ENCODE data around the gene PARN. TPM values are rescaled to one million over a fixed set of nuclear protein-coding genes. Genes with fewer than 3 reads are reported as not detected.

The PARN gene
- polyA plus RNA-seq, 2 of the 4 experiments (the other 2 are of a cell fraction) = 40.0 to 58.6 TPM

DNA sequence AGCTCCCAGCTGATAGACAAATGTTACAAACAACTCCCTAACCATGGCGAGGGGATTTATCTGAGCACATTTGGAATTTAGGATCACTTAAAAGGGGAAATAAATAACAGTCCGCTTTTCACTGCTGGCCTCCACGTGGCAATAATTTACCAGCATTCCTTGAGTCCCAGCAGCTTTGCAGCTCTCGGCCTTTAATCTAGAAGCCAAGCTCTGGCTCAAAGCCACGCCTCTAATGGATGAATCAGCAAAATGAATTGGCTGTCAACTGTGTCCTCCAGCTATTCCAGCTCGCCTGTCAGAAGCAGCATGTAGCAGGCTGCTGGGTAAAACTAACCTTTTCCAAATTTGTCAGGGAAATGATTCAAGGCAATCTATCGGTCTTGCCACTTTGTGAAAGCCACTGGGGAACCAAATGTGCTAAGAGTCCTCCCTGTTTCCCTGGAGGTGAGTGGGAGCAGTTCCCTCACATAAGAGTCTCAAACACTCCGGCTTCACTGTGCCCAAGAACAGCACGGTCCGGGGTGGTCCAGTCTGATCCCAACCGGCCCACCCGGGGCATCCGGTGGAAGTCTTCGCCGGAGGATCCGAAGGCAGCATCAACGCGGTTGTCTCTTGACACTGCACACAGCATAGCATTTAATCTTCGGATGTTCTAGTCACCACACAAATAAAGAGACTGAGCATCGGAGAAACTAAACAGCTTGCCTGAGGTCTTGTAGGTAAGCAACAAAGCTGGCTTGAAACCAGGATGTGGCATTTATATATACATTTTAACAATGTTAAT lies 143.3 kb downstream of the PARN start (continued):
- TF ChIP-seq PBX3 (IDR thresholded peaks at IDR 0.05) = no peak
- no peak for TF ChIP-seq CBX8 (IDR thresholded peaks at IDR 0.05)
- 0 out of 2 replicates have a peak, but pooled peaks have one; percentile 15 for TF ChIP-seq ZNF302 (CRISPR knock-in tag; IDR thresholded peaks at IDR 0.05)
- 0 out of 2 replicates have a peak, but pooled peaks have one; percentile 30 for TF ChIP-seq RFX5 (IDR thresholded peaks at IDR 0.05)
- no peak for TF ChIP-seq ATOH8 (CRISPR knock-in tag; IDR thresholded peaks at IDR 0.05; ENCODE audit: low read depth)
- TF ChIP-seq MAX (IDR thresholded peaks at IDR 0.05) = peak; percentile 98
- peak; percentile 13; the same call in 2 of the 3 replicates for TF ChIP-seq SMC3 (IDR thresholded peaks at IDR 0.05)
- peak; percentile 74 for TF ChIP-seq NFE2L2 (conservative IDR thresholded peaks at IDR 0.05; ENCODE audit: low read length)
- TF ChIP-seq BHLHE40 (IDR thresholded peaks at IDR 0.05; ENCODE audit: low read depth, low read length) = no peak
- no peak for TF ChIP-seq PHF8 (IDR thresholded peaks at IDR 0.05; ENCODE audit: borderline replicate concordance, low read depth)
- no peak for TF ChIP-seq HOXB13 (CRISPR knock-in tag; IDR thresholded peaks at IDR 0.05; ENCODE audit: low read depth)
- TF ChIP-seq, protein P1, sequence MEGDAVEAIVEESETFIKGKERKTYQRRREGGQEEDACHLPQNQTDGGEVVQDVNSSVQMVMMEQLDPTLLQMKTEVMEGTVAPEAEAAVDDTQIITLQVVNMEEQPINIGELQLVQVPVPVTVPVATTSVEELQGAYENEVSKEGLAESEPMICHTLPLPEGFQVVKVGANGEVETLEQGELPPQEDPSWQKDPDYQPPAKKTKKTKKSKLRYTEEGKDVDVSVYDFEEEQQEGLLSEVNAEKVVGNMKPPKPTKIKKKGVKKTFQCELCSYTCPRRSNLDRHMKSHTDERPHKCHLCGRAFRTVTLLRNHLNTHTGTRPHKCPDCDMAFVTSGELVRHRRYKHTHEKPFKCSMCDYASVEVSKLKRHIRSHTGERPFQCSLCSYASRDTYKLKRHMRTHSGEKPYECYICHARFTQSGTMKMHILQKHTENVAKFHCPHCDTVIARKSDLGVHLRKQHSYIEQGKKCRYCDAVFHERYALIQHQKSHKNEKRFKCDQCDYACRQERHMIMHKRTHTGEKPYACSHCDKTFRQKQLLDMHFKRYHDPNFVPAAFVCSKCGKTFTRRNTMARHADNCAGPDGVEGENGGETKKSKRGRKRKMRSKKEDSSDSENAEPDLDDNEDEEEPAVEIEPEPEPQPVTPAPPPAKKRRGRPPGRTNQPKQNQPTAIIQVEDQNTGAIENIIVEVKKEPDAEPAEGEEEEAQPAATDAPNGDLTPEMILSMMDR (IDR thresholded peaks at IDR 0.05) = no peak
- no peak for TF ChIP-seq HMGXB4 (CRISPR knock-in tag; IDR thresholded peaks at IDR 0.05; ENCODE audit: borderline replicate concordance)
- no peak for TF ChIP-seq ZC3H11A (IDR thresholded peaks at IDR 0.05)
- TF ChIP-seq EP300 (IDR thresholded peaks at IDR 0.05) = peak in 1 of 2 experiments; percentile 46; a peak in 1 of 5 replicates
- no peak for TF ChIP-seq TFCP2L1 (CRISPR knock-in tag; IDR thresholded peaks at IDR 0.05)
- TF ChIP-seq FOXS1 (CRISPR knock-in tag; IDR thresholded peaks at IDR 0.05) = no peak
- TF ChIP-seq NR3C1 (IDR thresholded peaks at IDR 0.05) = no peak
- peak; percentile 56; the same call in 1 of the 2 replicates for TF ChIP-seq JUNB (IDR thresholded peaks at IDR 0.05)
- no peak for TF ChIP-seq TP53 (CRISPR knock-in tag; IDR thresholded peaks at IDR 0.05)
- no peak for TF ChIP-seq HEYL (CRISPR knock-in tag; IDR thresholded peaks at IDR 0.05)
- peak; percentile 56; the same call in 1 of the 2 replicates for TF ChIP-seq MYC (IDR thresholded peaks at IDR 0.05; ENCODE audit: borderline replicate concordance, low read length)
- no peak for TF ChIP-seq FOSB (CRISPR knock-in tag; IDR thresholded peaks at IDR 0.05)
- TF ChIP-seq NPAS2 (CRISPR knock-in tag; IDR thresholded peaks at IDR 0.05; ENCODE audit: borderline replicate concordance) = no peak
- TF ChIP-seq SREBF2 (IDR thresholded peaks at IDR 0.05) = no peak
- no peak for TF ChIP-seq RARB (CRISPR knock-in tag; IDR thresholded peaks at IDR 0.05)
- no peak for TF ChIP-seq ELK1 (IDR thresholded peaks at IDR 0.05; ENCODE audit: low read depth, low read length)
- TF ChIP-seq CHD2 (IDR thresholded peaks at IDR 0.05; ENCODE audit: low read length, partially characterized antibody) = no peak
- TF ChIP-seq REST (IDR thresholded peaks at IDR 0.05) = no peak
- TF ChIP-seq, protein P2, sequence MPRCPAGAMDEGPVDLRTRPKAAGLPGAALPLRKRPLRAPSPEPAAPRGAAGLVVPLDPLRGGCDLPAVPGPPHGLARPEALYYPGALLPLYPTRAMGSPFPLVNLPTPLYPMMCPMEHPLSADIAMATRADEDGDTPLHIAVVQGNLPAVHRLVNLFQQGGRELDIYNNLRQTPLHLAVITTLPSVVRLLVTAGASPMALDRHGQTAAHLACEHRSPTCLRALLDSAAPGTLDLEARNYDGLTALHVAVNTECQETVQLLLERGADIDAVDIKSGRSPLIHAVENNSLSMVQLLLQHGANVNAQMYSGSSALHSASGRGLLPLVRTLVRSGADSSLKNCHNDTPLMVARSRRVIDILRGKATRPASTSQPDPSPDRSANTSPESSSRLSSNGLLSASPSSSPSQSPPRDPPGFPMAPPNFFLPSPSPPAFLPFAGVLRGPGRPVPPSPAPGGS (IDR thresholded peaks at IDR 0.05) = no peak; the same call in 2 of the 3 replicates
